ENCODE measurements around the gene MYH2.

- TF ChIP-seq POLR2A (IDR thresholded peaks at IDR 0.05) = no peak
- no peak for TF ChIP-seq CTCF (IDR thresholded peaks at IDR 0.05)
Measured at GRCh38 chr17:10547351-10547750, 2.1 kb downstream of the MYH2 start.

Measured in transverse colon (tissue), 3 donors.